Activated CD4-positive, CD25-positive, alpha-beta regulatory T cell treated with anti-CD3 and anti-CD28 coated beads, Interleukin-2, amount 50 U/mL, for 16 hours (primary cell): ENCODE data around the gene PRRC2A.
A peak's percentile ranks its signal among the peaks of the same experiment; 100 is the strongest.
"Not testable (repeated sequence)": the region's sequence is repeated elsewhere in the genome, so short reads cannot be mapped to it uniquely, and the experiment has no call there.

Experiments used
- DNase-seq: peaks from one replicate; pipeline ENCODE4 v3.0.0-alpha.2; 2020; ENCODE audit warnings: low read depth, low spot score

Gene PRRC2A

DNA sequence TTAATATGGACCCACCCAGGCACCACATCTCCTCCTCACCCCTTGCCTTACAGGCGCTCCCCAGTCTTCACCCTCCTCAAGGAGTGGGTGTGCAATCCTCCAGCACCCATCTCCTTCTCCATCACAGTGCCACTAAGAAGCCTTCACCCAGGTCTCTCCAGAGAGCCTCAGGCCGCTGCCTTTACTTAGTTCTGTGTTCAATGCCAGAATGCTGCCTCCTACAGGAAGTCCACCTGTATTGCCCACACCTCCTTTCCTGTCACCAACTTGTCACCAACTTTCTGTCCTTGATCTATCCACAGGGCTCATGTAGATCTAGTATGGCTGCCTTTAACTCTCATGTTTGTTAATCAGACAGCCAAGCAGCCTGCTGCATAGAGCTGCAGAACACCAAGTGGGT, 35.0 kb upstream of the PRRC2A start:
- no peak for DNase-seq

DNA sequence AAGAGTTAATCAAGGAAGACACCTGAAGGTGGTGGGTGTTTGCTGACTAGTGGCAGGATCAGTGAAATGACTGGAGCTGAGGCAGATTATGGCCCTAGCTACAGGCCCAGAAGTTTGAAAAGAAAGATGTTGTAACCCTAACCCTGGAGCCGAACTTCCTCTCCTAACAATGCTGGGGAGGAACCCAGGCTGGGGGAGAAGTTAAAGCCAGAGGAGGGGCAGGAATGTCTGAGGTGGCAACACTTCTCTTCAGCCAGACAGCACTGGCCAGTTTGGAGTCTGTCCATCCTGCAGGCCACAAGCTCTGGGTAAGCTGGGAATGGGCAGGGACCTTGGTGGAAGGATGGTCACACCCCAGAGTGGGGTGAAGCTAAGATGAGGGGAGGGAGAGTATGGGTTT, 34.5 kb upstream of the PRRC2A start, which contains the start of gene LST1:
Gene LST1 (plus strand): TSS at position 270 of the 400 bp plus-strand sequence. CDS start 1,023 bp downstream, outside the sequence.
- DNase-seq, result no peak

DNA sequence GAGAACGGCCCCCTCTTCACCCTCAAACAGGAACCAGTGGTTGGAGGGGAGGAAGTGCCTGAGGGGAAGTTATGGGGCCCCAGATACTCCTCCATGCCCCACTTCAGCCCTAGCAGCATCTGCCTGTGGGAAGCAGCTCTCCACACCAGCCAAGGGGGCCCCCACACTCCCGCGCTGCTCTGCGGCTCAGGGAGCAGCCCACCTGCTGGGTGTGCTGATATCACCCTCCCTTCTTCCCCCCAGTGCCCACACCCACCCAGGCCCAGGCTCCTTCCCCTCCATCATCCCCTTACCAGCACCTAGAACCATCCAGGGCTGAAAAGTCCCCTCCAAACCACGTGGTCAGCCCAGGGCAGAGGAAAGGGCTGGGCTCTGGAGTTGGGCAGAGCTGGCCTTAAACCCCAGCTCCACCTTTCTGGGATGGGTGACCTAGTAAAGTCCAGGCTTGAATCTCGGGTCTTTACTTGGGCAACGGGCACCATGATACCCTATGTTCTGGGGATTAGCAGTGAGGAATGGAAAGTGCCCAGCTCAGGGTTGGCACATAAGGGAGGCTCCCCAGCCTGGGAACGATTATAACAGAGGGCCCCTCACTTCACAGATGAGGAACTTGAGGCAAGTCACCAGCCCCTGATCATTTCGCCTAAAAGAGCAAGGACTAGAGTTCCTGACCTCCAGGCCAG, 33.8 kb upstream of the PRRC2A start:
- no peak for DNase-seq

DNA sequence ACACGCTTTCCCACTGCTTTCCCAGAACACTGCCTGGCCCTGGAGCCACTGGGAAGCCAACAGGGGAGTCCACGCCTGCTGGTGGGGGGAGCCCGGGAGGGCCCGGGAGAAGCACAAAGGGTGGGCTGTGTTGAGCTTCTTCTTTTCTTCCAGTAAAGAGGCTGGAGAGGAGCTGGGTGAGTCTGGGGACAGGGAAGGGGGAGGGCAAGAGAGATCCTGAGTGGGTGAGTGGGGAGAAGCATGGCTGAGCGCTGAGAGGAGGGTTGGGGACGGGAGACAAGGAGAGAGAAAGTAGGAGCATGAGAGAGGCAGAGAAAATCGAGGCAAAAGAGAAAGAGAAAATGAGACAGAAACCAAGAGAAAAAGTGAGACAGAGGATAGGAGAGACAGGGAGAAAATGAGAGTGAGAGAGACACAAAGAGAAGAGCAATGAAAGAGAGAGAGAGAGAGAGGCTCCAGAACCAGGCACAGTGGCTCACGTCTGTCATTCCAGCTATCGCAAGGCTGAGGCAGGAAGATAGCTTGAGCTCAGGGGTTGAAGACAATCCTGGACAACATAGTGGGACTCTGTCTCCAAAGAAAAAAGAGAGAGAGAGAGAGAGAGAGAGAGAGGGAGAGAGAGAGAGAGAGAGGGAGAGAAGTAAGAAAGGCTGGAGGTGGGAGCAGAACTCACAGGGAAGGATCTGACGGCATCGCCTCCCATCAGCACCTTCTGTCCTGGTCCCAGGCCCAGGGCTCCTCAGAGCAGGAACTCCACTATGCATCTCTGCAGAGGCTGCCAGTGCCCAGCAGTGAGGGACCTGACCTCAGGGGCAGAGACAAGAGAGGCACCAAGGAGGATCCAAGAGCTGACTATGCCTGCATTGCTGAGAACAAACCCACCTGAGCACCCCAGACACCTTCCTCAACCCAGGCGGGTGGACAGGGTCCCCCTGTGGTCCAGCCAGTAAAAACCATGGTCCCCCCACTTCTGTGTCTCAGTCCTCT, 32.4 kb upstream of the PRRC2A start:
- DNase-seq, result no peak

DNA sequence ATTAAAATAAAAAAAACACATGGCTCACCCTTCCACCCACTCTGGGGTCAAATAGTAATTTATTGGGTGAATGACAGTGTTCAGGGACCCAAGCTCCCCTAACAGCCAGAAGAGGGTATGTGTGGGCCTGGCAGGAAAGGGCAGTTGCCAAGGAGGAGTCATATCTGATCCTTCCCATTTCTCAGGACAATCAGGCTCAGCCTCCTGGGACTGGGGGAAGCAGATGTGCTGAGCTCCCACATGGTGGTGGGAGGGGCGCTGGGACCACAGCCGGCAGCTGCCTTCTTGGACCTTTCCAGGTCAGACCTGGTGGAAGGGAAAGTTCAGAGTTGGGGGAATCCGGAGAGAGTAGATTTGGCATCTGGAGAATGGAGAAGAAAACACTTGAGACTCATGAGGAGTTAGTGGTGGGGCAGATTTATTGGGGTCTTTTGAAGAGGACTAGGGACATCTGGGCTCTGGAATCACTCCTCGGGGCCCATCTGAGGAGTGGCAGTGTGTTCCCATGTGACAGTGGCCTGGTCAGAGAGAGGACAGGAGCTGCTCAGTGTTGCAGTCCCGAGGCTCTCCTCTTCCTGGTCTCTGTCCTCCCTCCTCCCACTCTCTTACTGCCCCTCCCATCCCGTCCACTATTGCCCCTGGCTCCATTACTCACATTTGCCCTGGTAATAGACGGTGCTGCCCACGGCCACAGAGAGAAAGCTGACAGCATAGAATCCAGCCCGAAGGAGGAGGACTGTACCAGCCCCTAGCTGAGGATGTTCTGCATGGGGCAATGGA, 31.5 kb upstream of the PRRC2A start:
- no peak for DNase-seq

DNA sequence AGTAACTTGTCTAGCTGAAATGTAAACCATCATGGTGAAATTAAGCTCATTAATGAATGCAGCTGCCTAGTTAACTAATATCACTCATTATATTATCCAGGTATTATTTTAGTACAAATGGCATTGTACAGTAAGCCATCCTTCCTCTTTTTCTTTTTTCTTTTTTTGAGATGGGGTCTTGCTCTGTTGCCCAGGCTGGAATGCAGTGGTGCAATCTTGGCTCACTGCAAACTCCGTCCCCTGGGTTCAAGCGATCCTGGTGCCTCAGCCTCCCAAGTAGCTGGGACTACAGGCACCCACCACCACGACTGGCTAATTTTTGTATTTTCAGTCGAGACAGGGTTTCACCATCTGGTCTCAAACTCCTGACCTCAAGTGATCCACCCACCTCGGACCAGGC, 29.8 kb upstream of the PRRC2A start:
- not testable (repeated sequence) for DNase-seq

DNA sequence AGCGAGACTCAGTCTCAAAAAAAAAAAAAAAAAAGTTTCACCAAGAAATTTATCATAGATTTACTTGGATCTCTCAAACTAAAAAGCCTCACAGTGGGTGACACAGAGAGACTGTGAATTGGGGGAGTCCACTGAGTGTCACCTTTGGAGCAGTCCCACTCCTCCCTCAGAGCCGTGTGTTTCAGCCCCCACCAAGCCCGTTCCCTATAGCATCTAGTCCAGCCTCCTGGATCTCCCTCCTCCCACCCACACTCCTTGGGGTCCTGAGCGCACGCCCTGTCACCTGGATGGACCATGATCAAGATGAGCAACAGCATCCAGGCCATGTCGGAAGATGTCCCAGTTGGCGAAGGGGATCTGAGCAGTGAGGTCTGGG, 28.1 kb upstream of the PRRC2A start:
- DNase-seq, result no peak

DNA sequence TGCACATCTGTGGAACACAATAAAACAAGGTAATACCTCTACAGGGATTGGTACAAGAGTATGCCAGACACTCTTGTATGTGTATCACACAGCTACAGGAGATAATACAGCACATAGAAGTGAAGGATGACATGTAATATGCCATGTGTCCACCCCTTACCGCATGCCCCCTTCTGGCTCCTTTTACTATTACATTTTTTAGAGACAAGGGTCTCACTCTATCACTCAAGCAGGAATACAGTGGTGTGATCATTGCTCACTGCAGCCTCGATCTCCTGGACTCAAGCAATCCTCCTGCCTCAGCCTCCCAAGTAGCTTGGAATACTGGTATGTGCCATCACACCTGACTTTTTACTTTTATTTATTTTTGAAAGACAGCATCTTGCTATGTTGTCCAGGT, 23.5 kb upstream of the PRRC2A start:
- no peak for DNase-seq

DNA sequence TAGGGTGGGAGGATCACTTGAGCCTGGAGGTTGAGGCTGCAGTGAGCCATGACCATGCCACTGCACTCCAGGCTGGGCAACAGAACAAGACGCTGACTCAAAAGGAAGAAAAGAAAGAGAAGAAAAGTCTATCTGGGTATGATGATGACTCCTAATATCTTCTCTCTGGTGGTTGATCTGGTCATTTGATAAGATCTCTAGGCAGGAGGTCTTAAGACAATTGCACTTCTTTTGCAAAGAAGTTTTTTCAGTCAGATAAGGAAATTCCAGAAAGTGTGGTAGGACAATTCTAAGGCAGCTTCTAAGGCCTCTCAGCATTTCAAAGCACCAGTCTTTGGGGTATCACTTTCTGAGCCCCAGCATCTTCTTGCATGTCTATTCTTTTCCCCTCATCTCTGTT, 13.2 kb upstream of the PRRC2A start:
- DNase-seq, result no peak

DNA sequence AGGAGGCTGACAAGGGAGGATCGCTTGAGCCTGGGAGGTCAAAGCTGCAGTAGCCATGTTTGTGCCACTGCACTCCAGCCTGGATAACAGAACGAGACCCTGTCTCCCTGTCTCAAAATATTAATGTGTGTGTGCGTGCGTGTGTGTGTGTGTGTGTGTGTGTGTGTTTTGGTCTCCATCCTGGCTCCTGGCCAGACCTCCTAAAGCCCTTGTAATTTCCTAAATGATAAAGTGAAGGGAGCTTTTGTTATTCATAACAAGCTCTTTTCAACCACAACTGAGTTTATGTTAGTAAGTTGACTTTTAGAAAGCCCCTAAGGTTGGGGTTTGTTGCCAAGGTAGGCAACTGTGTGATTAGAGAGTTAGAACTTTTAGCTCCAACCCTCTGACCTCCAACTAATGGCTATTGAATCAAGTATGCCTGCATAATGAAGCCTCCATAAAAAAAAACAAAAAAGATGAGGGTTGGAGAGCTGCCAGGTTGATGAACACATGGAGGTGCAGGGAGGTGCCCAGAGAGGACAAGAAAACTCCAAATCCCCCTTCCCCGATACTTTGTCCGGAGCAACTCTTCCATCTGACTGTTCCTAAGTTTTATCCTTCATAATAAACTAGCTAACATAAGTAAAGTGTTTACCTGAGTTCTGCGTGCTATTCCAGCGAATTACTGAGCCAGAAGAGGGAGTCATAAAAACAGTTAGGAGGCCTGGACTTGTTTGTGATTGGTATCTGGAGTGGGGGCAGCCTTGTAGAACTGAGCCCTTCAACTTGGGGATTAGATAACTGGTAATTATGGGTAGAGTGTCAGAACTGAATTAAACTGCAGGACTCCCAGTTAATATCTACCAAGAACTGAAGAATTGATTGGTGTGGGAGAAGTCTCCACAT, 10.8 kb upstream of the PRRC2A start:
- no peak for DNase-seq

DNA sequence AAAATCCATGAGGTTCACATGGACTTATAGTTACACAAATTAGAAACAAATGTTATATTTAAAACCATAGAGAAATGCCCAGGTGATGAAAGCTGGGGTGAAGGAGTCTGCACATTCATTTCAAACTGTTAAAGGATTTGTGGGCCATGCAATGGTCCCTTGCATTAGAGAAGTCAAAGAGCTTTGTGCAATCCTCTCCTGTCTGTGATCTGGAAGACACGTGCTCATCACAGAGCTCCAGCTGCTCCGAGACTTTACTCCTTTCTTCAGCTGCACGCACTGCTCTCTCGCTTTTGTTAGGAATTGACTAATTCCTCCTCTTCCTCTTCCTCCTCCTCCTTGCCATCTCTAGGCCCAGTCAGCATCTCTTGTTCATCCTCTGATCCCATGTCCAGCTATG, 9.5 kb upstream of the PRRC2A start:
- DNase-seq, result no peak

DNA sequence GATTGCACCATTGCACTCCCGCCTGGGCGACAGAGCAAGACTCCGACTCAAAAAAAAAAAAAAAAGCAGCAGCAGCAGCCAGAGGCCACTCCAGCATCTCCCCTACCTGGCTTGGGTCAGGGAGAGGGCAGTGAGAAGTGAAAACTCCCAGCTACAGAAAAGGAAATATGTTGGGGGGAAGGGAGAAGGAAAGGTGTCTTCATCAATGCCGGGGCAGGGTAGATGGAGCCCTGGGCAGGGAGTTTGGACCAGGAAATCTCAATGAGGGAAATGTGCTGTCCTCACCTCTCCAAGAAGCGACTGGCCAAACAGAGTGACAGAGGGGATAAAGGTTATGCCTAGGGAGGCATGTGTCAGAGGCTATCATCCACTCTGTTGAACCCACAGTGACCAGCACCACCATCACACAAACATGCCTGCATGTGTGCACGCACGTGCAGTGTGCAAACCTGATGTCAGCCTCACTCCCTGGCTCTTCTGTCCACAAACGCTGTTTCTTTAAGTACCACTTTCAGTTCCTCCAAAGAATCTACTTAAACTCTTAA, 6.4 kb upstream of the PRRC2A start:
- no peak for DNase-seq

DNA sequence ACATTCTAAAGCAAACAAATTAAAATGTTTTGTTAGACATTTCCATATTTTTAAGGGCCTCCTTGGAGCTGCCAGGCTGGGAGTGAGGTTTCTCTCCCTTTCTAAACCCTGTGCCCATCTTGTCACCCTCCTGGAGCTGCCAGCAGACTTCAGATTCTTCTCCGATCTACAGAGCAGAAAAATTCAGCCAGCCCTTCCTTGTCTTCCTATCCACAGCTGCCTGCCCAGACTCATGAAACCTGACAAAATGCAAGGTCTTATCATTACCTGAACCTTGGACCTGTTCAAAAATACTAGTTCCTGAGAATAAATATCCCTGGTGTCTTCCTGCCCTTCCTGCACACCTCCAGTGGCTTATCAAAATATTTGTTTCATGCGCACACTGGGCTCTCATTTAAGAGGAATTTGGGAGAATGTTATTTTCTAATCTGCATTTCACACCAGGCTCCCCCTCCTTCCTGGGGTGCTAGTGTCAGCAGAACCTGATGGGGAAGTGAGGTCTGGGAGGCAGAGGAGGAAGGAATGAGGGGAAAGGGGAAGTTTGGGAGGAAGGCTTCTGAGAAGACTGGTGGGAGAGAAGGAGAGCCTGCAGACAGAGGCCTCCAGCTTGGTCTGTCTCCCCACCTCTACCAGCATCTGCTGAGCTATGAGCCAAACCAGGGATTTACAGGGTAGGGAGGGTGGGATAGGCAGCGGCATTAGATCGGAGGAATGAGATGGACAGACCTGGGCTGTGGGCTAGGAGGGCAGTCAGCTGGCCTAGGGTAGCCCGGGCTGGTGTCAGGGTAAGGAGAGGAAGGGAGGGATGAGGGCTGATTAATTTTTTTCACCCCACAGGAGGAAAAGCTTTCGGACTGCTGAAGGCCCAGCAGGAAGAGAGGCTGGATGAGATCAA, 5.6 kb upstream of the PRRC2A start, which contains the start of gene AIF1:
Gene AIF1 (plus strand): TSS at position 551 of the 895 bp plus-strand sequence. CDS start 96 bp downstream, at position 647.
- DNase-seq, result no peak

DNA sequence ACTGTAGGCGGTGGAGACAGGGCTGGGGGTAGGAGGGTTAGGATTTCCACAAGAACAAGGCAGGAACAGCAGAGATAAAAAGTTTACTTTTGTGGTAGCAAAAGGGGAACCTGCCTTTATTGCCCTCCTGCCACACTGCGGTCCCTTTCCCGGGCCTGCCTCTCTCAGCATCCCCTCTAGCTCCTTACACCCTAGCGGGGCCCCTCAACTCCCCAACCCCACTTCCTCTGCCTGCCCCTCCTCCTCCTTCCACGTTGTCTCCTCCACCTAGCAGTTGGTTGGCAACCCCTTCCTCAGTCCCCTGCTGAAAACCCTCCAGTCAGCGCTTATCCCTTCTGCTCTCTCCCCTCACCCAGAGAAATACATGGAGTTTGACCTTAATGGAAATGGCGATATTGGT, 4.8 kb upstream of the PRRC2A start:
- no peak for DNase-seq

DNA sequence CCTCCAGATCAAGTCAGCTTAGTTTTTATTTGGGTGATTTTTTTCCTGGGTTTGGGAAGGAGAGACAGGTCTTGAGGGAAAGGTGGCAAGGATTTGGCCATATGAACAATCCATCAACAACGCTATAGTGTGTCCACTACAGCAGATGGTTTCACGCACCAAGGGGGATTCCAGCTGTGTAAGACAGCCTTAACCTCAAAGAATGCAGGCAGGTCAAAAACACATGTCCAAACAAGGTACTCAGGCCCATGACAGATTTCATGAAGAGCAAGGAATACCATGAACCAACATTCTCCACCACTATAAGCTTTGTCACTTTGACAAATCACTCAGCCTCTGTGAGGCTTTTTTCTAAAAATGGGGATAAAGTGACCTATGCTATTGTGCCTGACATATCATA, 3.5 kb upstream of the PRRC2A start:
- no peak for DNase-seq

DNA sequence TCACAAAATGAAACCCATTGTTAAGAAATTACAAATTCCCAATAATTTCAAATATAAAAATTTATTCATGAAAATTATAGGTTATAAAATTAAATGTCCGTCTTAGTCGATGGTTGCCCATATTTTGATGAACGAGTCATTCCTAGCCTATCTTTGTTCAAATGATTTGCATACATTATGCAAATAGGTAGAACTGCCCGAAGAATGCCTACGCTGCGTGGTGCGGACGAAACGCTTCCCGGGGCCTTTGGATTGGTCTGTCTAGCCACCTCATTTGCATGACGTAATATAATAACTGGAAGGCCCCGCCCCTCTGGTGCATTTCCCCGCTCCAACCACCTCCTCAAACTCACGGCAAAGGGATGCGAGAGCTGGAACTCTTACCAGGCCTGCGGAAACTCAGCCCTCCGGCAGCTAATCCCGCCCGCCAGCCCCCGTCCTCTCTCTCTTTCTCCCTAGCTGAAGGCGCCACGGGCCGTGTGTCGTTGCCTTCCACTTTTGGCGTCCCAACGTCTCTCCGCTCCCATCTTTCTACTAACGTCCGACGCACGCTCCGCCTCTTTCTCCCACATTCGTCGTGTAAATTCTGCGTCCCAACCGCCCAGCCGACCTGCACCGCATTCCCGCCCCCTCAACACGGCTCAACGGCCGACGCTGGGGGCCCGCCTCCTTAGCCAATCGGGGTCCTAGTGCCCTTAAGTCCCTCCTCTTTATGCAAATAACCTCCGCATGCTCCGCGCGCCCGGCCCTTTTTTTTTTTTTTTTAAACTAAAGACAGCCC, 520 bp upstream of the PRRC2A start:
- peak; percentile 89 for DNase-seq

DNA sequence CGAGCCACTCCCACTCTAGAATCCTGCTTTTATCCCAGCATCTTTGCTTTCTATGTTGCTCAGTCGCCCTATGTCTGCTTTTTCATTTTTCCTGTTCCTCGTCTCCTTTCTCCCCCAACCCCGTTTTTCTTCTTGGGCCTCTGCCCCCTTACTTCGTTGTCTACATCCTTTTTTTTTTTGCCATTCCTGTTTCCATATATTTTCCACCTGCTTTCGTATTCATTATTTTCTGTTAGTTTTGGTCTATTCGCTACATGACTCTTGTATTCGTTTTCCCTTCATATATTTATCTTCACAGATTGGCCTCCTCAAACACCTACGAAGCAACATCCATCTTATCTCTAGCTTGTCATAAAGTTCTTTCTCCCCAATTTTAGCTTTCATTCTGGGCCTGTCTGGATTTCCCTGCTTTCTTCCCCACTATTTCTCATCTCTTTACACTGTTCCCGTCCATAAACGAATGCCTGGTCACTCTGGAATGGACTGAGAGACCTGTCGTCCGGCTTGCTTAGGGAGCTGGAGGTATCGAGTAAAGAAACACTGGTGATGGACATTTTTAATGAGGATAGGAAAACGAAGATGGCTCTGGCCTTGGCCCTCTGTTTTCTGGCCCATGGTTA, 915 bp downstream of the PRRC2A start:
- DNase-seq, result no peak

DNA sequence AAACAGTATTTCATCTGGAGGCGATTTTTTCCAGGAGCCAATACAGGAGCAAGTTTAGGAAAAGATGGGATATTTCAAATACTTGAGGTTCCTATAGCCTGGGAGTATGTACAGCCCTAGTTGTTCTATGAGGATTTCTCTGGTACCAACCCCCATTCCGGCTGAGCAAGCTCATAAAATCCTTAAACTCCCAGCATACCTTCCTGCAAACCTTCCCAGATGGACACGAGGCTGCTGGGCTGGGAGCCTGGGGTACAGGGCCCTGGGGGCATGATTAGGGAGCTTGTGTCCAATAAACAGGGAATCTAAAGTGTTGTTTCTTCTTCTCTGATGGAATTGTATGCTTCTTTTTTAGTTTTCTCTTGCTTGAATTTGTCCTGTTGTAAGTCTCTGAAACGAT, 1.5 kb downstream of the PRRC2A start:
- no peak for DNase-seq
